Activated CD4-positive, alpha-beta memory T cell treated with anti-CD3 and anti-CD28 coated beads for 36 hours (primary cell): ENCODE data around the gene ACACB. TPM values are rescaled to one million over a fixed set of nuclear protein-coding genes. Genes with fewer than 3 reads are reported as not detected.
A peak's percentile ranks its signal among the peaks of the same experiment; 100 is the strongest.

Source experiments
- CTCF ChIA-PET: fragments of 350-600 bp; sonication (Branson Sonifier 250); formaldehyde crosslinking; loops from one replicate; lab custom pipeline; 2021; ENCODE audit warnings: antibody characterized with exemption, inconsistent platforms; lab: Charles Lee
- POLR2A ChIA-PET: fragments of 350-600 bp; sonication (Branson Sonifier 250); formaldehyde crosslinking; loops from one replicate; lab custom pipeline; 2021; ENCODE audit warnings: antibody characterized with exemption; lab: Charles Lee
- DNase-seq: peaks from one replicate; pipeline ENCODE4 v3.0.0-alpha.2; 2020
- H3K27ac Mint-ChIP-seq: one replicate; pipeline ENCODE4 v1.8.0; 2021; ENCODE audit warnings: mixed read lengths
- H3K27me3 Mint-ChIP-seq: one replicate; pipeline ENCODE4 v1.8.0; 2021; ENCODE audit warnings: mixed read lengths
- H3K36me3 Mint-ChIP-seq: one replicate; pipeline ENCODE4 v1.8.0; 2021; ENCODE audit warnings: mixed read lengths
- H3K4me1 Mint-ChIP-seq: one replicate; pipeline ENCODE4 v1.8.0; 2021; ENCODE audit warnings: low read depth, mixed read lengths
- H3K4me3 Mint-ChIP-seq: one replicate; pipeline ENCODE4 v1.8.0; 2021; ENCODE audit warnings: mild to moderate bottlenecking, mixed read lengths
- H3K9me3 Mint-ChIP-seq: one replicate; pipeline ENCODE4 v1.8.0; 2021; ENCODE audit warnings: mixed read lengths
- intact Hi-C: fragments of 100-400 bp; cut with micrococcal nuclease; formaldehyde crosslinking; loops from one replicate; pipeline ENCODE4 v1.15.1; 2023
- total RNA-seq, 2 experiments: library from RNA; stranded (reverse); gene quantifications; one replicate each; pipeline ENCODE4 v1.2.3, GENCODE V29; 2021

Gene ACACB
- total RNA-seq, 2 experiments from 2014 or later: 11.1 to 12.7 TPM

- Mint-ChIP-seq H3K4me1 (peaks cover 34% of the 10 kb centered on the region), H3K4me3 (peak within 1 kb of the TSS; percentile 71), H3K36me3 (peaks cover 23% of the 10 kb centered on the region), H3K27me3 (no peaks in the 10 kb centered on the region), H3K9me3 (no peaks in the 10 kb centered on the region), H3K27ac (peak within 1 kb of the TSS; percentile 81)
- DNase-seq: peak; percentile 97
- intact Hi-C loops: loop anchor here (1.0 to 10.0 kb wide), 10 partner anchors 40 to 524 kb away; partner anchors contain the start of genes CORO1C, SELPLG and SSH1
- ChIA-PET POLR2A (interaction anchor here (0.8 to 1.5 kb wide), 4 partner anchors 9 to 236 kb away, joined by 3 to 6 read pairs (median 4); partner anchors contain the start of genes SSH1 and USP30), CTCF (interaction anchor here (0.6 to 6.1 kb wide), 27 partner anchors 8 to 532 kb away, joined by 3 to 39 read pairs (median 4); partner anchors contain the start of genes ACACB, SART3, SVOP and USP30)
Observed at GRCh38 chr12:109093022-109093918, 23.1 kb upstream of the ACACB start, which contains the start of gene ALKBH2. Gene ALKBH2, minus strand, starts transcription at chr12:109093472. Its CDS starts 686 bp downstream, at chr12:109092786.

- Mint-ChIP-seq H3K4me1 (peaks cover 40% of the 10 kb centered on the region), H3K9me3 (no peaks in the 10 kb centered on the region), H3K36me3 (peaks cover 34% of the 10 kb centered on the region), H3K27ac (no peak overlapping the region), H3K4me3 (peak overlapping the region; percentile 81), H3K27me3 (no peaks in the 10 kb centered on the region)
- POLR2A ChIA-PET: no interaction called here
- CTCF ChIA-PET: interaction anchor here (2.3 kb wide), 1 partner anchor 15 kb away, joined by 6 read pairs; no protein-coding TSS in a partner anchor
- intact Hi-C loops: loop anchor here (1.0 to 10.0 kb wide), 4 partner anchors 45 to 475 kb away; partner anchors contain the start of genes MMAB, MVK, SELPLG and USP30
- DNase-seq: no peak
Observed at GRCh38 chr12:109097140-109097434, 19.3 kb upstream of the ACACB start.

GRCh38 chr12:109097435-109098182 is 18.8 kb upstream of the ACACB start, which contains the start of gene UNG:
Gene UNG, plus strand, starts transcription at chr12:109097597. Its CDS starts 83 bp downstream, at chr12:109097680.
- ChIA-PET CTCF (interaction anchor here (1.9 to 4.6 kb wide), 2 partner anchors 14 to 214 kb away, joined by 5 to 49 read pairs; no protein-coding TSS in a partner anchor), POLR2A (no interaction called here)
- H3K4me3 Mint-ChIP-seq: peak within 1 kb of the TSS; percentile 81
- DNase-seq: peak; percentile 98
- H3K4me1 Mint-ChIP-seq: peaks cover 35% of the 10 kb centered on the region
- peak within 1 kb of the TSS; percentile 62 for H3K27ac Mint-ChIP-seq
- H3K36me3 Mint-ChIP-seq: peaks cover 32% of the 10 kb centered on the region
- no peaks in the 10 kb centered on the region for H3K27me3 Mint-ChIP-seq
- no peaks in the 10 kb centered on the region for H3K9me3 Mint-ChIP-seq
- intact Hi-C loops: loop anchor here (1.0 to 10.0 kb wide), 5 partner anchors 45 to 535 kb away; partner anchors contain the start of genes ISCU, MMAB, MVK and SELPLG

DNA sequence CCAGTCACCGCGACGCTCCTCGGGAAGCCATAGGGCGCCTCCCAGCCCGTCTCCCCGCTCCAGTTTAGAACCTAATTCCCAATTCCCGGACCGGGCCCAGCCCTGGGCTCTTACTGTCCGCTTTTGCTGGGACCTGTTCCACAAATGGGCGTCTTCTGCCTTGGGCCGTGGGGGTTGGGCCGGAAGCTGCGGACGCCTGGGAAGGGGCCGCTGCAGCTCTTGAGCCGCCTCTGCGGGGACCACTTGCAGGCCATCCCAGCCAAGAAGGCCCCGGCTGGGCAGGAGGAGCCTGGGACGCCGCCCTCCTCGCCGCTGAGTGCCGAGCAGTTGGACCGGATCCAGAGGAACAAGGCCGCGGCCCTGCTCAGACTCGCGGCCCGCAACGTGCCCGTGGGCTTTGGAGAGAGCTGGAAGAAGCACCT is 18.2 kb upstream of the ACACB start:
- DNase-seq: no peak
- intact Hi-C loops: loop anchor here (2.0 to 10.0 kb wide), 4 partner anchors 433 to 535 kb away; partner anchors contain the start of genes ISCU, MMAB, MVK and SELPLG
- POLR2A ChIA-PET: interaction anchor here (0.7 to 0.8 kb wide), 3 partner anchors 11 to 57 kb away, joined by 3 to 4 read pairs (median 3); no protein-coding TSS in a partner anchor

DNA sequence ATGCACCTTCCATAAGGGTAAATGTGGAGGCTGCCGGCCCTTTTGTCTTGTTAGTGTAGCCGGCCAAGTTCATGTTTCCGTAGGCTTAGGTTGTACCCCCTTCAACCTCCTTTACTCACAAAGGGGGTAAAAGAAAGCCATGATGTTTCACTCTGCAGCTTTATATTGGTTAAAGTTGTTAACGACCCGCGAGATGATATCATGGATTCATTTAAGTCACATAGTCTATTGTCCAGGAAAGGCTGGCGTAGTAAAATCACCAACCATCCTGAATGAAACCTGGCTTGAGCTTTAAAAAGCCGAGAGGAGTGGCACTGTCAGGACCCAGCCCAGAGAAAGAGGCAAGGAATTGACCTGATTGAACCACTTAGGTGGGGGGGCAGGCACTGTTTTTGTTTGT is 17.7 kb upstream of the ACACB start:
- H3K9me3 Mint-ChIP-seq: no peaks in the 10 kb centered on the region
- H3K27me3 Mint-ChIP-seq: no peaks in the 10 kb centered on the region
- ChIA-PET CTCF (interaction anchor here (1.1 to 4.6 kb wide), 3 partner anchors 13 to 215 kb away, joined by 3 to 49 read pairs (median 5); partner anchors contain the start of gene USP30), POLR2A (interaction anchor here (0.7 to 0.8 kb wide), 3 partner anchors 11 to 56 kb away, joined by 3 to 4 read pairs (median 3); no protein-coding TSS in a partner anchor)
- peak overlapping the region; percentile 81 for H3K4me3 Mint-ChIP-seq
- H3K36me3 Mint-ChIP-seq: peaks cover 36% of the 10 kb centered on the region
- peak overlapping the region; percentile 55 for H3K27ac Mint-ChIP-seq
- intact Hi-C loops: loop anchor here (2.0 to 10.0 kb wide), 4 partner anchors 434 to 536 kb away; partner anchors contain the start of genes ISCU, MMAB, MVK and SELPLG
- peaks cover 26% of the 10 kb centered on the region for H3K4me1 Mint-ChIP-seq
- DNase-seq: no peak

More for the DNA sequence above, 18.2 kb upstream of the ACACB start:
- Mint-ChIP-seq H3K27ac (peak overlapping the region; percentile 62), H3K4me3 (peak overlapping the region; percentile 81), H3K9me3 (no peaks in the 10 kb centered on the region), H3K4me1 (peaks cover 31% of the 10 kb centered on the region), H3K36me3 (peaks cover 33% of the 10 kb centered on the region), H3K27me3 (no peaks in the 10 kb centered on the region)
- CTCF ChIA-PET: interaction anchor here (1.1 to 4.6 kb wide), 3 partner anchors 13 to 214 kb away, joined by 3 to 49 read pairs (median 5); partner anchors contain the start of gene USP30

DNA sequence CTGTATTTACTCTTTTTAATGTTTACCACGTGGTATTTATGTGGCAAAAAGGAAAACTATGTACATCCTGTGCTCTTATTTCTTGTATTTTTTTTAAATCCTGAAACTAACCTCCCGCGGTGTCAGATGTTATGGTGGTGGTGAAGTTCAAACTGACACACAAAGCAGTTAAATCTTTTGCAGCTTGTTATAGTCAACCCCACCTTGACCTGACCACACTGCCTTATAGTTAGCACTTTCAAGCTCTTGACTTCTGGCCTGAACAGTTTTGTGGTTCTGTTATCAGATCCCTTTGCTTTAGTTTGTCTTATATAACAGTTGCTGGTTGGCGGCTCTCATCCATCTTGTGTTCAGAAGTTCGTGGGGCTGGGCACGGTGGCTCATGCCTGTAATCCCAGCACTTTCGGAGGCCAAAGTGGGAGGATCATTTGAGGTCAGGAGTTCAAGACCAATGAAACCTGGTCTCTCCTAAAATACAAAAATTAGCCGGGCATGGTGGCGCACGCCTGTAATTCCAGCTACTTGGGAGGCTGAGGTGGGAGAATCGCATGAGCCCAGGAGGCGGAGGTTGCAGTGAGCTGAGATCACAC is 16.9 kb upstream of the ACACB start:
- Mint-ChIP-seq H3K4me3 (peak overlapping the region; percentile 81), H3K9me3 (no peaks in the 10 kb centered on the region), H3K27ac (no peak overlapping the region), H3K4me1 (peaks cover 20% of the 10 kb centered on the region), H3K27me3 (no peaks in the 10 kb centered on the region), H3K36me3 (peaks cover 42% of the 10 kb centered on the region)
- POLR2A ChIA-PET: no interaction called here
- intact Hi-C loops: loop anchor here (2.0 to 10.0 kb wide), 4 partner anchors 435 to 537 kb away; partner anchors contain the start of genes ISCU, MMAB, MVK and SELPLG
- CTCF ChIA-PET: interaction anchor here (1.1 to 4.6 kb wide), 3 partner anchors 12 to 286 kb away, joined by 3 to 49 read pairs (median 3); partner anchors contain the start of gene USP30
- DNase-seq: no peak

DNA sequence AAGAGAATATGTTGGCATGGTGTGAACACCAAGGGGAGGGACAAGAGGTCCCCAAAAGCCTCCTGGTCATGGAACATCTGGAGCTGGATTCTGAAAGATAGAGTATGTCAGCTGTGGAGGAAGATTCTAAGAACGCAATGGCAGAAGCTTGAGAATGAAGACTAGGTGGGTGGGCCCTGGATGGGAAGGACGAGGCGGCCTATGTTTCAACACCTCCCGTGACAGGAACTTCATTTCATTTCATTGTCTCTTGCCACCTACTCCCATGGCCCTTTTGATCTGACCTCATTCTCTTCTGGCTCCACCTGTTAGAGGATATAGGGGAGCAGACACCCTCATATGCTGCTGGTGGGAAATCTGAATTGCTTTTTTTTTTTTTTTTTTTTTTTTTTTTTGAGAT is 15.6 kb upstream of the ACACB start:
- H3K9me3 Mint-ChIP-seq: no peaks in the 10 kb centered on the region
- no peaks in the 10 kb centered on the region for H3K27me3 Mint-ChIP-seq
- intact Hi-C loops: no loop called here
- H3K4me1 Mint-ChIP-seq: peaks cover 20% of the 10 kb centered on the region
- POLR2A ChIA-PET: no interaction called here
- CTCF ChIA-PET: interaction anchor here (1.2 to 4.6 kb wide), 2 partner anchors 11 to 285 kb away, joined by 3 to 49 read pairs; no protein-coding TSS in a partner anchor
- H3K36me3 Mint-ChIP-seq: peaks cover 48% of the 10 kb centered on the region
- no peak for DNase-seq
- H3K27ac Mint-ChIP-seq: no peak overlapping the region
- no peak overlapping the region for H3K4me3 Mint-ChIP-seq

GRCh38 chr12:109102491-109102890 is 13.9 kb upstream of the ACACB start:
- ChIA-PET CTCF (interaction anchor here (1.1 kb wide), 1 partner anchor 9 kb away, joined by 5 read pairs; no protein-coding TSS in a partner anchor), POLR2A (interaction anchor here (1.3 kb wide), 1 partner anchor 10 kb away, joined by 3 read pairs; no protein-coding TSS in a partner anchor)
- intact Hi-C loops: no loop called here
- DNase-seq: no peak
- H3K27me3 Mint-ChIP-seq: no peaks in the 10 kb centered on the region
- H3K27ac Mint-ChIP-seq: no peak overlapping the region
- H3K4me3 Mint-ChIP-seq: no peak overlapping the region
- H3K4me1 Mint-ChIP-seq: peaks cover 20% of the 10 kb centered on the region
- peaks cover 54% of the 10 kb centered on the region for H3K36me3 Mint-ChIP-seq
- no peaks in the 10 kb centered on the region for H3K9me3 Mint-ChIP-seq

DNA sequence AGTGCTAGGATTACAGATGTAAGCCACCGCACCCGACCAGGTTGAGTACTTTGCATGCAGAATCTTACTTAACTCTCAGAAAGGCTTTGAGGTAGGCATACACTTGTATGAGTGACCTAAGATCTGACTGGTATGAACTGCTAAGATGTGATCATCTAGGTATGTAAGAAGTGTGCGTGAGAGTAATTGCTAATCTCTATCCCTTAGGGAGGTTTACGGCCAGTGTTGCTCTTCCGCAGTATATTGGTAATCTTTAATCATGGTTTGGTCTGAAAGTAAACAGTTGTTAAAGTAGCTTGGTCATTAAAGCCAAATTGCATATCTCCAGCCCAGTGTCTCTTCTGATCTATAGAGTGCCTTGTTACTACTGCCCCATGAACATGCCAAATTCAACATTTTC is 11.2 kb upstream of the ACACB start:
- Mint-ChIP-seq H3K27me3 (no peaks in the 10 kb centered on the region), H3K4me3 (no peak overlapping the region), H3K4me1 (peaks cover 5% of the 10 kb centered on the region), H3K27ac (no peak overlapping the region), H3K36me3 (peaks cover 48% of the 10 kb centered on the region), H3K9me3 (no peaks in the 10 kb centered on the region)
- intact Hi-C loops: no loop called here
- CTCF ChIA-PET: no interaction called here
- POLR2A ChIA-PET: no interaction called here
- DNase-seq: no peak

- H3K4me1 Mint-ChIP-seq: peaks cover 8% of the 10 kb centered on the region
- no peaks in the 10 kb centered on the region for H3K27me3 Mint-ChIP-seq
- no peak for DNase-seq
- H3K36me3 Mint-ChIP-seq: peaks cover 26% of the 10 kb centered on the region
- no peak overlapping the region for H3K27ac Mint-ChIP-seq
- H3K9me3 Mint-ChIP-seq: no peaks in the 10 kb centered on the region
- intact Hi-C loops: loop anchor here (5.0 kb wide), 1 partner anchor 282 kb away; no protein-coding TSS in a partner anchor
- POLR2A ChIA-PET: interaction anchor here (0.8 kb wide), 1 partner anchor 11 kb away, joined by 3 read pairs; no protein-coding TSS in a partner anchor
- CTCF ChIA-PET: interaction anchor here (1.2 to 4.0 kb wide), 3 partner anchors 10 to 284 kb away, joined by 4 to 49 read pairs (median 5); partner anchors contain the start of gene ALKBH2
- no peak overlapping the region for H3K4me3 Mint-ChIP-seq
Observed at GRCh38 chr12:109109746-109110350, 6.5 kb upstream of the ACACB start.
